Activated CD4-positive, CD25-positive, alpha-beta regulatory T cell treated with anti-CD3 and anti-CD28 coated beads, Interleukin-2, amount 50 U/mL, for 24 hours (primary cell): Measurements from ENCODE around the gene CDH15.
"Not testable (repeated sequence)": the region's sequence is repeated elsewhere in the genome, so short reads cannot be mapped to it uniquely, and the experiment has no call there.

Source experiments
- ATAC-seq, 2 donors: fragments of 150-1000 bp; cut with Tn5 transposase; one replicate each; pipeline ENCODE4 v1.10.0; 2021; ENCODE audit warnings: mild to moderate bottlenecking in 1 of 2, moderate library complexity in 1 of 2

CDH15 gene

GRCh38 chr16:89173174-89173921 lies 1.8 kb downstream of the CDH15 start:
- no peak for ATAC-seq

- no peak for ATAC-seq
These were observed 2.7 kb downstream of the CDH15 start for GRCh38 chr16:89174055-89174827.

DNA sequence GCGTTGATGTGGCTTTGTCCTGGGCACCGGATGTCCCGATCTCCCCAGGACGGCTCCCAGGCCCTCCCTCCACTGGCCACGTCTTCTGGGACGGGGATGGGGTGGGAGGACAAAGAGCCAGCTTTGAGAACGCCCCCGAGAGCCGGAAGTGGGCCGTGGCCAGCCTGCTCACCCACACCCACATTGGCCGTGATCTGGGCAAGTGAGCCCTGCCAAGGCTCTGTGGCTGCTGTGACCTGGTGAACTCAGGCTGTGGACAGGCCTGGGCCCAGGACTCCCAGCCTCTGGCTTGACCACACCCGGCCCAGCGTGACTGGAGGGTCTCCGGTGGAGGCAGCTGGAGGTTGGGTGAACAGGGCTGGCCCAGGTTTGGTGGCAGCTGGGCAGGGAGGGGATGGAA lies 3.3 kb downstream of the CDH15 start:
- no peak for ATAC-seq

DNA sequence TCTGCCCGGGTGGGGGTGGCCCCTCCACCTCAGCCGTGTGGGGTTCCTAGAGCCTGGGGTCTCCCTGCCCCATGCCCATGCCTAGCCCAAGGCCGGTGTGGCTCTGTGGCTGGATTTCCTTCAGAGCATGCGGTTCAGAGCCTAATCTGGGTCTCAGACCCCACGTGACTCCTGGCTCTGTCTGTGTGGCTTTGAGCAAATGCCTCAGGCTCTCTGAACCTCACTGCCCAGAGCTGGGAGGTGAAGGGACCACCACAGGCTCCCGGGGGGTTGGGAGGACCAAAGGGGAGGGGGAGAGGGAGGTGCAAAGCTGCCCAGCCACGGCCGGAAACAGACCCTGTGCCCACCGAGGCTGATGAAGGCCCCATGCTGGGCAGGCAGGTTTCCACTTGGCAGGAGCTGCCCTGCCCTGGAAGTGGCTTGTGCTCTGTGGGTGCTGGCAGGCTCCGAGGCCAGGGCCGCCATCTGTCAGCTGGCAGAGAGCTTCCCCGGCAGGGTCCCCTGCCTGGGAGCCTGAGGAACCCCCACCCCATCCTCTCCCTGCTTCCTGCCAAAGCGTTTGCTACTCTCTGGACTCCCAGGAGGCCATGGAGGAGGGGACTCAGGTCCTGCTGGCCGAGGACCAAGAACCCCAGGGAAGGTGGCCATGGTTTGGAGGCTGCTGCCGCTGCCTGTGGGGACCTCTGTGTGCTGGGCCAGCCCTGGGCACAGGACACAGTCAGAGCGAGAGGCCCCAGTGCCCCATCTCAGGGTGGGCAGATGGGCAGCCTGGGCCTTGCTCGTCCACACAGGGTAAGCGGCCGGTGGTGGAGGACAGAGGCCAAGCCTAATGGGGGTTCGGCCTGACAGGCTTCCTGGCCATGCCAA lies 4.0 kb downstream of the CDH15 start:
- no peak for ATAC-seq

DNA sequence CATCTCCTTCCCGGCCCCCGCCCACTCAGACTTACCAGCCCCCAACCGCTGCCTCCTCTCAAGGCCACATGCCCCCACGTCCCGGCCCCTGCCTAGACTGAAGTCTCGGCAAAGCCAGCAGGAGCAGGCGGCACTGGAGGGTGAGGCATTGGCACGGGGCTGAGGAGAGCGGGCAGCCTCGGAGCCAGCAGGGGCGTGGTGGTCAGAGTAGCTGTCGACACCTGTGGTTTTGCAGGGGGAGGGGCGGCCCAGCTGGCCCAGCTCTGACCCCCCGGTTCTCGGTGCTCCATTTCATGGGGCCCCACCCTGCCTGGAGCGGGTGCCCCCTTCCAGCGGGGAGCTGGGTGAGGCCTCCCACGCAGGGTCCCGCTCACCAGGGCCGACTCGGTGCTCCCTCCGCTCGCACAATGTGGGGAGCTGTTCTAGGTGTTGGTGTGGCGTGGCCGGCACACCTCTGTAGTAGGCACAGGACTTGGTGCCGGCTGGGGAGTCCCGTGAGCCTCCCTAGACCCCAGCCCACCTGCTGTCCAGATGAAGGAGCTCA lies 4.7 kb downstream of the CDH15 start:
- ATAC-seq = no peak

- no peak for ATAC-seq
These were observed 5.2 kb downstream of the CDH15 start for GRCh38 chr16:89176717-89177116.

DNA sequence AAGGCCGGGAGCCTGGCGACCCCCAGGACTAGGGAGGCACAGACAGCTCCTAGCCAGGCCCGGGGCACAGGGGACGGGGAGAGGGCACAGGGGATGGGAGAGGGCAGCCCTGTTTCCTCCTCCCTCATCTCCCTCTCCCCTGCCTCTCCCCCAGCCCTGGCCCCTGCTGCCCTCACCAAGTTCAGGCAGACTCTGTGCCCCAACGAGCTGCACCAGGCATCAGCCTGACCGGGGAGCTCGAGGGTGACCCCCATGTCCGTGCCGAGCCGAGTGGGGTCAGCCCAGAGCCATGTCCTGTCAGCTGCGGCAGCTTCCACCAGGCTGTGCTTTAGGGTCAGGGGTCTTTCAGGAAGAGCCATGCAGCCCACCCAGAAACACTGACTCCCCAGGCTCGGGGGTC lies 6.0 kb downstream of the CDH15 start:
- no peak for ATAC-seq

DNA sequence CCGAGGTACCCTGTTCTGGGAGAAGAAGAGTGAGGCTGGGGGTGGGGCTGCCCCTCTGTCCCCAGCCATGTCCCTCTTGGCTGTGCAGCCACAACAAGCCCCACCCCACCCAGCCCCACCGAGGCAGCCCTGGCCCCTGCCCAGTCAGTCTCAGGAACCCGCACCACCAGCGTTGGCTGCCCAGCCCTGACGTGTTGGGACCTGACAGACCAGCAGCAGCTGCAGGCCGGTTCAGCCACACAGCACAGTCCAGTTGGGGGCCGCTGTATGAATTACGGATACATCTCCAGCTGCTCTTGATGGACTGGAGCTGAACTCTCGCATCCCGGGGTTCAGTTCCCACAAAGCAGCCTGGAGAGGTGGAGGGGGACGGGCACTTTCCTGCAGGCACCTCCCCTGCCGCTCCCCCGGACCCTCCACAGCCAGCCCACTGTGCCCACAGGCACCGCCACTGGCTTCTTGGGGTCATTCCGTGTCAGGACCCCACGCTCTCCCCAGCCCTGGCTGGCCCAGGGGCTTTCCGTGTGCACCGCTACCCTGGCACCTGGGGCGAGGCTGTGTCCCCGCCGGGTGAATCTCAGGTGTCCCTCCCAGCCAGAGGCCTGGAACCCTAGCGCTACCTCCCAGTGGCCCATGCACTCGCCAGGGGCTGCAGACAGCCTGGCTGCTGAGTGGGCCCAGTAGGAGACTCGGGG lies 7.1 kb downstream of the CDH15 start:
- no peak for ATAC-seq

GRCh38 chr16:89179148-89179484 lies 7.6 kb downstream of the CDH15 start:
- ATAC-seq = no peak

DNA sequence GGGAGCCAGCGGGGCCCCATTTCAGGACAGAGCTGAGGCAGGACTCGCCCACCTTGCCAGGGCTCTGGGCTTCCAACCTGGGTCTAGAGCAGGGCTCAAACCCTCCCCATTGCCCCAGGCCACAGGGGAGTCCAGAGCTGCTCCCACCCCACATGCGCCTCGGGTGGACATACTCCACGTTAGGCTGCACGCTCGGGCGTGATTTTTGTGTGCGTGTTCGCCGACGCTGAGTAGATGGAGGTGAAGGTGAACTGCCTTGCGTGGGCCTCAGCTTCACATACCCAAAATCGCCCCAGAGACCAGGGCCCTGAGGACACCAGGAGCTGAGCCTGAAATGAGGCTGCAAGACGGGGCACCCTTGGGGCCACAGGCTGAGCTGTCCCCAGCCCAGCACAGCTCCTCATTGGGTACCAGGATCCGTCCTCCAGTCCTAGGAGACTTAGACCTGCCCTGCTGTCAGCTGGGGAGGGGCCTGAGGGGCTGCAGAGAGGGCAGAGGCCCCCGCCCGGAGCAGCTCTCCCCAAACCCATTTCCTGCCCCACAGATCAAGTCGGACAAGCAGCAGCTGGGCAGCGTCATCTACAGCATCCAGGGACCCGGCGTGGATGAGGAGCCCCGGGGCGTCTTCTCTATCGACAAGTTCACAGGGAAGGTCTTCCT lies 8.2 kb downstream of the CDH15 start:
- ATAC-seq = no peak

DNA sequence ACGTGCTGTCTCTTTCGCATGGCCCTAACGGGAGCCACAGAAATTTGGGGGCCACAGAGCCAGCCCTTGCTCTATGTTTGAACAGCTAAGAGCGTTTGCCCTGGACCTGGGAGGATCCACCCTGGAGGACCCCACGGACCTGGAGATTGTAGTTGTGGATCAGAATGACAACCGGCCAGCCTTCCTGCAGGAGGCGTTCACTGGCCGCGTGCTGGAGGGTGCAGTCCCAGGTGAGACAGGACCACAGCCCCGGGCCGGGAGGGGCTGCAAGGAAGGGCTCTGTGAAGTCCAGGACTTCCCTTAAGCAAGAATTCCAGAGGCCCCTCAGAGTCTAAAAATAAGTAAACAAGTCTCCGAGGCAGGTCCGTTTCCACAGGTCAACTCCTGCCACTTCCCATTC lies 11.9 kb downstream of the CDH15 start:
- ATAC-seq = no peak

- ATAC-seq = no peak
These were observed 12.6 kb downstream of the CDH15 start for GRCh38 chr16:89183975-89184676.

- ATAC-seq = no peak
These were observed 13.1 kb downstream of the CDH15 start for GRCh38 chr16:89184677-89184932.

DNA sequence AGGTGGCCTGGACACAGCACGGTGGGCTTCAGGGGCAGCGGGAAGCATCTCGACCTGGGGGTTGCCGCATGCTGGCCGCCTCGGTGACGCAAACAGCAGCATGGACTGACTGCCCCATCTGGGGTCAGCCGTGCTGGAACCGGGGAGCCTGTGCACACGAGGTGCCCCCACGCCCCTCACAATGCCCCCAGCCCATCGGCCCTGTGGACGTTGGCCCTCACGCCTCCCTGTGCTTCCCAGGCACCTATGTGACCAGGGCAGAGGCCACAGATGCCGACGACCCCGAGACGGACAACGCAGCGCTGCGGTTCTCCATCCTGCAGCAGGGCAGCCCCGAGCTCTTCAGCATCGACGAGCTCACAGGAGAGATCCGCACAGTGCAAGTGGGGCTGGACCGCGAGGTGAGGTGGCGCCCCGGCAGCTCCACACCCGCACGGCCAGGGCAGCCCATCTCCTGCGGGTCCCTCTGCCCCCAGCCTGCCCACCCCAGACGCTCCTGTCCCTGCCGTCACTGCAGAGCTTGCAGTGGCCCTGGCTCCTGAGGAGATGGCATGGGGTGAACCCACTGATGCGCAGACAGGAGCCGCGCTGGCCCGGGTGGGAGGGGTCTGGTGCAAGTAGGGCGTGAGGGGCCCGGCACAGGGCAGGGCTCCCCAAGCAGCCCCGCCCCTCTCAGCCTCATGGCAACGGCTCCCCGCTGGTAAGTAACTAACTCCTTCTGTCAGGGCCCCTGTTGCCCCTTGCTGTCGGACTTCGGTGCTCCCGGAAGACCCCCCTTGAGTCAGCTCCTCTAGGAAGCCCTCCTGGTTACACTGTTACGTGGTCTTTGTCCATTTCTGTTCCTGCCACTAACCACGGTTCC lies 13.6 kb downstream of the CDH15 start:
- no peak for ATAC-seq

DNA sequence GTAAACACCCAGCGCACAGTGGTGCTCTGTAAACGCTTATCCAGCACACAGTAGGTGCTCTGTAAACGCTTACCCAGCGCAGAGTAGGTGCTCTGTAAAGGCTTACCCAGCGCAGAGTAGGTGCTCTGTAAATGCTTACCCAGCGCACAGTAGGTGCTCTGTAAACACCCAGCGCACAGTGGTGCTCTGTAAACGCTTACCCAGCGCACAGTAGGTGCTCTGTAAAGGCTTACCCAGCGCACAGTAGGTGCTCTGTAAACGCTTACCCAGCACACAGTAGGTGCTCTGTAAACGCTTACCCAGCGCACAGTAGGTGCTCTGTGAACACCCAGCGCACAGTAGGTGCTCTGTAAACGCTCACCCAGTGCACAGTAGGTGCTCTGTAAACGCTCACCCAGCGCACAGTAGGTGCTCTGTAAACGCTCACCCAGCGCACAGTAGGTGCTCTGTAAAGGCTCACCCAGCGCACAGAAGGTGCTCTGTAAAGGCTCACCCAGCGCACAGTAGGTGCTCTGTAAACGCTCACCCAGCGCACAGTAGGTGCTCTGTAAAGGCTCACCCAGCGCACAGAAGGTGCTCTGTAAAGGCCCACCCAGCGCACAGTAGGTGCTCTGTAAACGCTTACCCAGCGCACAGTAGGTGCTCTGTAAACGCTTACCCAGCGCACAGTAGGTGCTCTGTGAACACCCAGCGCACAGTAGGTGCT lies 14.5 kb downstream of the CDH15 start:
- not testable (repeated sequence) for ATAC-seq

DNA sequence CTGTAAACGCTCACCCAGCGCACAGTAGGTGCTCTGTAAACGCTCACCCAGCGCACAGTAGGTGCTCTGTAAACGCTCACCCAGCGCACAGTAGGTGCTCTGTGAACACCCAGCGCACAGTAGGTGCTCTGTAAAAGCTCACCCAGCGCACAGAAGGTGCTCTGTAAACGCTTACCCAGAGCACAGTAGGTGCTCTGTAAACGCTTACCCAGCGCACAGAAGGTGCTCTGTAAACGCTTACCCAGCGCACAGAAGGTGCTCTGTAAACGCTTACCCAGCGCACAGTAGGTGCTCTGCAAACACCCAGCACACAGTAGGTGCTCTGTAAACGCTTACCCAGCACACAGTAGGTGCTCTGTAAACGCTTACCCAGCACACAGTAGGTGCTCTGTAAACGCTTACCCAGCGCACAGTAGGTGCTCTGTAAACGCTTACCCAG lies 15.1 kb downstream of the CDH15 start:
- not testable (repeated sequence) for ATAC-seq

GRCh38 chr16:89187032-89187769 lies 15.7 kb downstream of the CDH15 start:
- peak; percentile 40 to 51 for ATAC-seq

GRCh38 chr16:89187770-89188392 lies 16.3 kb downstream of the CDH15 start:
- peak; percentile 14 to 24 for ATAC-seq
